Ishikawa (cell line): ENCODE data around the gene MGST1.

ENCODE experiments used
- USF1 ChIP-seq: IDR thresholded peaks from 2 replicates; pipeline ENCODE4 v1.6.1; 2012
- YY1 ChIP-seq: IDR thresholded peaks from 2 replicates; pipeline ENCODE4 v1.6.1; 2012; ENCODE audit warnings: low read depth

GRCh38 chr12:16370096-16370495 is 22.7 kb downstream of the MGST1 start:
- TF ChIP-seq USF1 (no peak), YY1 (no peak)
